Measurements from ENCODE around the gene GAMT. TPM values are rescaled to one million over a fixed set of nuclear protein-coding genes. Genes with fewer than 3 reads are reported as not detected.

The GAMT gene
- polyA plus RNA-seq, 1 experiment: 26.9 TPM

GRCh38 chr19:1409204-1410005, 8.1 kb upstream of the GAMT start:
- no peak for DNase-seq (ENCODE audit: low read depth, low spot score)
- TF ChIP-seq, protein P1, sequence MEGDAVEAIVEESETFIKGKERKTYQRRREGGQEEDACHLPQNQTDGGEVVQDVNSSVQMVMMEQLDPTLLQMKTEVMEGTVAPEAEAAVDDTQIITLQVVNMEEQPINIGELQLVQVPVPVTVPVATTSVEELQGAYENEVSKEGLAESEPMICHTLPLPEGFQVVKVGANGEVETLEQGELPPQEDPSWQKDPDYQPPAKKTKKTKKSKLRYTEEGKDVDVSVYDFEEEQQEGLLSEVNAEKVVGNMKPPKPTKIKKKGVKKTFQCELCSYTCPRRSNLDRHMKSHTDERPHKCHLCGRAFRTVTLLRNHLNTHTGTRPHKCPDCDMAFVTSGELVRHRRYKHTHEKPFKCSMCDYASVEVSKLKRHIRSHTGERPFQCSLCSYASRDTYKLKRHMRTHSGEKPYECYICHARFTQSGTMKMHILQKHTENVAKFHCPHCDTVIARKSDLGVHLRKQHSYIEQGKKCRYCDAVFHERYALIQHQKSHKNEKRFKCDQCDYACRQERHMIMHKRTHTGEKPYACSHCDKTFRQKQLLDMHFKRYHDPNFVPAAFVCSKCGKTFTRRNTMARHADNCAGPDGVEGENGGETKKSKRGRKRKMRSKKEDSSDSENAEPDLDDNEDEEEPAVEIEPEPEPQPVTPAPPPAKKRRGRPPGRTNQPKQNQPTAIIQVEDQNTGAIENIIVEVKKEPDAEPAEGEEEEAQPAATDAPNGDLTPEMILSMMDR (IDR thresholded peaks at IDR 0.05; ENCODE audit: low read depth, low read length): no peak
- POLR2A ChIA-PET: interaction anchor here (0.9 kb wide), 1 partner anchor 134 kb away, joined by 3 read pairs; the partner anchor contains the start of gene FAM174C
- CTCF ChIA-PET: no interaction called here
- peak overlapping the region; percentile 75 for H3K4me3 ChIP-seq (ENCODE audit: low read depth, low read length)
- peaks cover 3% of the 10 kb centered on the region; the same call in 1 of the 2 replicates for H3K9me3 ChIP-seq (ENCODE audit: control insufficient read depth, insufficient read depth, low read length)
- H3K27ac ChIP-seq (ENCODE audit: low read depth, low read length): peak overlapping the region; percentile 78
- H3K27me3 ChIP-seq (ENCODE audit: control insufficient read depth, insufficient read depth, low read length): no peaks in the 10 kb centered on the region

GRCh38 chr19:1408300-1409203, 7.2 kb upstream of the GAMT start:
- Histone ChIP-seq H3K27ac (ENCODE audit: low read depth, low read length) (peak overlapping the region; percentile 78), H3K4me3 (ENCODE audit: low read depth, low read length) (peak overlapping the region; percentile 75), H3K27me3 (ENCODE audit: control insufficient read depth, insufficient read depth, low read length) (no peaks in the 10 kb centered on the region), H3K9me3 (ENCODE audit: control insufficient read depth, insufficient read depth, low read length) (peaks cover 3% of the 10 kb centered on the region; the same call in 1 of the 2 replicates)
- DNase-seq (ENCODE audit: low read depth, low spot score): no peak
- ChIA-PET POLR2A (interaction anchor here (0.7 to 0.9 kb wide), 2 partner anchors 10 to 133 kb away, joined by 3 read pairs; partner anchors contain the start of gene FAM174C), CTCF (no interaction called here)
- TF ChIP-seq, protein P1 (IDR thresholded peaks at IDR 0.05; ENCODE audit: low read depth, low read length): no peak

DNA sequence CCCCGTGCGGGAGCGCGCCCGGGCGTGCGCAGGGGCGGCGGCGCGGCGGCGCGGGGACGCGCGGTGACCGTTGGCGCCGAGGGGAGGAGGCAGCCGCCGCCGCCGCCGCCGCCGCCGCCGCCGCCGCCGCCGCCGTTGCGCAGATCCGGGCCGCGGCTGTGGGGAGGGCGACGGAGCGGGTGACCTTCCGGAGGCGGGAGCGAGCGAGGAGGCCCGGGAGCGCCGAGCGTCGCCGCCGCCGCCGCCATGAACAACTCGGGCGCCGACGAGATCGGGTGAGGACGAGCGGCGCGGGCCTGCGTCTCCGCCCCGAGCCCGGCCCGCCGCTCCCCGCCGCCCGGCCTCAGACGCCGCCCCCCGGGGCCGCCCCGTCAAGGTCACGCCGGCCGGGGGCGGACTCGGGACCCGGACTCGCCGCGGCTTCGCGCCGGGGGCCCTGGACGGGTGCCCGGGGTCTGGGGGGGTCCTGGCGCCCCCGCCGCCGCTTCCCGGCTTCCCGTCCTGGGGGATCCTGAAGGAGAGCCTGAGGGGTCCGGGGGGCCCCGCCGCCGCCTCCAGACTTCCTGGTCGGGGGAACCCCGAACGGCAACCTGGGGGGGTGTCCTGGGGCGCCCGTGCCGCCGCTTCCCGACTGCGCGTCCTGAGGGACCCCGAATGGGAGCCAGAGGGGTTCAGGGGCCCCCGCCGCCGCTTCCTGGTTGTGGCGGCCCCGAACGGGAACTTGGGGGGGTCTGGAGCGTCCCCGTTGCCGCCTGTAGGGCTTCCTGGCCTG, 6.4 kb upstream of the GAMT start, which contains the start of gene DAZAP1:
Gene DAZAP1 (plus strand): TSS at position 59 of the 772 bp plus-strand sequence. CDS start 188 bp downstream, at position 247.
- no peak for DNase-seq (ENCODE audit: low read depth, low spot score)
- H3K27ac ChIP-seq (ENCODE audit: low read depth, low read length): peak within 1 kb of the TSS; percentile 78
- peaks cover 3% of the 10 kb centered on the region; the same call in 1 of the 2 replicates for H3K9me3 ChIP-seq (ENCODE audit: control insufficient read depth, insufficient read depth, low read length)
- TF ChIP-seq, protein P1 (IDR thresholded peaks at IDR 0.05; ENCODE audit: low read depth, low read length): no peak
- peak within 1 kb of the TSS; percentile 75 for H3K4me3 ChIP-seq (ENCODE audit: low read depth, low read length)
- ChIA-PET POLR2A (interaction anchor here (1.0 kb wide), 1 partner anchor 139 kb away, joined by 6 read pairs; the partner anchor contains the start of gene CIRBP), CTCF (no interaction called here)
- H3K27me3 ChIP-seq (ENCODE audit: control insufficient read depth, insufficient read depth, low read length): no peaks in the 10 kb centered on the region

GRCh38 chr19:1406774-1407527, 5.6 kb upstream of the GAMT start:
- Histone ChIP-seq H3K4me3 (ENCODE audit: low read depth, low read length) (peak overlapping the region; percentile 62), H3K9me3 (ENCODE audit: control insufficient read depth, insufficient read depth, low read length) (peaks cover 3% of the 10 kb centered on the region; the same call in 1 of the 2 replicates), H3K27me3 (ENCODE audit: control insufficient read depth, insufficient read depth, low read length) (no peaks in the 10 kb centered on the region), H3K27ac (ENCODE audit: low read depth, low read length) (peak overlapping the region; percentile 47)
- DNase-seq (ENCODE audit: low read depth, low spot score): peak; percentile 95
- ChIA-PET CTCF (no interaction called here), POLR2A (interaction anchor here (1.0 kb wide), 1 partner anchor 138 kb away, joined by 6 read pairs; the partner anchor contains the start of gene CIRBP)
- TF ChIP-seq, protein P1 (IDR thresholded peaks at IDR 0.05; ENCODE audit: low read depth, low read length): peak; percentile 58
